Stimulated activated CD4-positive, alpha-beta T cell treated with anti-CD3 and anti-CD28 coated beads, Interleukin-4, amount 100 ng/mL, for 1 hour (primary cell): ENCODE data around the gene NUMB.

ENCODE experiments used
- DNase-seq: peaks from one replicate; pipeline ENCODE4 v3.0.0-alpha.2; 2020

The NUMB gene

DNA sequence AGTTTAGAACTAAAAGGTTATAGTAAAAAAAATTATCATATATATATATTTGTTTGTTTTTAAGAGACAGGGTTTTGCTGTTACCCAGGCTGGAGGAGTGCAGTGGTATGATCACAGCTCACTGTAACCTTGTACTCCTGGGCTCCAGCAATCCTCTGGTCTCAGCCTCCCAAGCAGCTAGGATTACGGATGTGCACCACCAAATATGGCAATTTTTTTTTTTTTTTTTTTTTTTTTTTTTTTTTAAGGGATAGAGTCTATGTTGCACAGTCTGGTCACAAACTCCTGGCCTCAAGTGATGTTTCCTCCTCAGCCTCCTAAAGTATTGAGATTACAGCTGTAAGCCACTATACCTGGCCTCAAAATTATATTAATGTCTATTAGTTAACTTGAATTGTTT is 172.4 kb downstream of the NUMB start:
- DNase-seq = no peak

DNA sequence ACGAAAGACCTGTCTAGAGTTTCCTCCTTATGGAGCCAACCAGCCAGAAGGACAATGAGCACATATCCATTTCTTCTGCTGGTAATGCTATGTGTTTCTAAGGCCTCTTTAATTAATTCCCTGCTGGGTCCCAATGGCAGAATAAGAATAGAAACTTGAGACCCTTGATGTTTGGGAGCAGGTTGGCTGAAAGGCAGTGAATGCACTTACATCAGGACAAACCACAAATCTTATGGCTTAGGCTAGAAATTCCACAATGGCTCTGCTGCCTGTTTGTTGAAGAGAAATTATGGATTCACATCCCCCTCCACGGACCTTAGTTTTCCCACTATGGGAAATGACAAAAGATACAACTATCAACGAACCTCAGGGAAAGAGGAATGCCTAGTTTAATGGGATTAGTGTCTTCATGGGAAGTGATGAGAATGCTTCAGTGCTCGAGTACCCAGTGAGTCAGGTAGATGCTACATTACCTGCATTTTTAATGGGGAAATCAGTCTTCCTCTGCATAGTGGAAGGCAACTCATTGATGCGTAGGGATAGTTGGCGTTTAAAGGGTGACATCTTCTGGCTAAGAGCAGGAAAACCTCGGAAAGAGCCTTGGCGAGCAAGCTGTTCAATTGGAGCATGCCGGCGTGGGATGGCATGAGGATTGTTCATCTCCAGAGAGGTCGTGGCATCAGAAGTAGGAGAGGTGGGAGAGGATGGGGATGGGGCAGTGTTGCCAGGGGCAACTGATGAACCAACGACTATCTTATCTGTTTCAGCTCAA is 174.6 kb downstream of the NUMB start:
- no peak for DNase-seq

DNA sequence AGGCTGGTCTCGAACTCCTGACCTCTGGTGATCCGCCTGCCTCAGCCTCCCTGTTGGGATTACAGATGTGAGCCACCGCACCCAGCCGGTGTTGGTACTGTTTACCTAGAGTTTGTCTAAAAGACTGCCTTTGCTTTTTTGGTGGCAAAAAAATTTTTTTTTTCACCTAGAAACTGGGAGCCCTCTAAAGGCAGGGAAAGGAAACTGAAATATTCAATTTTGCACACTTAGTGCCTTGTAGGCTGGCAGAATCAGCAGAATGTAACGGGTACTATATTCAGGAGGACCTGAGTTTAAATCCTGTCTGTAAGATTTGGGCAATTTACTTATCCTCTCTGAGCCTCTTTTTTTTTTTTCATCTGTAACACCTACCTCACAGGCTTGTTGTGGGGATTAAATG is 177.4 kb downstream of the NUMB start:
- DNase-seq = no peak

DNA sequence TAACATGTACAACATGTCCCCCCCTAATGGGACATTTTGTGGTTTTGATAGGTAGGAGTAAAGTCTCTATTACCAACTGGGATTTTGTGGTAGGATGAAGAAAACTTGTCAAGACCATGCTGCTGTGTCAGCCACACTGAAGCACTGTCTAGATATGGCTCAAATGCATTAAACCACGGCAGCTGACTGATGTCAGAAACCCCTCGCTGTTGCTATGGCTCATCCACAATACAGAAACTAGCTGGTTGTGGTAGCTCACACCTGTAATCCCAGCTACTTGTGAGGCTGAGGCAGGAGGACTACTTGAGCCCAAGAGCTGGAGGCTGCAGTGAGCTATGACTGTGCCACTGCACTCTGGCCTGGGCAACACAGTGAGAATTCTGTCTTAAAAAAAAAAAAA is 181.0 kb downstream of the NUMB start:
- no peak for DNase-seq

DNA sequence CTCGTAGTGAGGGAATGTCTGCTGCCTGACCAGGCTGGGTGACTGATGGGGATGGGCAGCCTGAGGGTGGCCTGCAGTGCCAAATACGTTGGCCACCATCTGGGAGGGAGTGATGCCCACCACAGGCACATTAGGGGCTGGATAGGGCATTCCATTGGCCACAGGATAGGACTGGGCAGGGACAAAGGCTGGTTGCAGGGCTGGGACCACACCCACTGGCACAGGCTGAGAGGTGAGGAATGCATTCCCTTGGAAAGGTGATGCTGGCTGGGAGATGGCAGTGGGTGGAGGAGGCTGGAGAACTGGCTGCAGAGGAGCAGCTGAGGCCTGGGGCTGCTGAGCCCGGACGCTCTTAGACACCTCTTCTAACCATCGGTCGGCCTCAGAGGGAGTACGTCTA is 181.5 kb downstream of the NUMB start:
- no peak for DNase-seq

DNA sequence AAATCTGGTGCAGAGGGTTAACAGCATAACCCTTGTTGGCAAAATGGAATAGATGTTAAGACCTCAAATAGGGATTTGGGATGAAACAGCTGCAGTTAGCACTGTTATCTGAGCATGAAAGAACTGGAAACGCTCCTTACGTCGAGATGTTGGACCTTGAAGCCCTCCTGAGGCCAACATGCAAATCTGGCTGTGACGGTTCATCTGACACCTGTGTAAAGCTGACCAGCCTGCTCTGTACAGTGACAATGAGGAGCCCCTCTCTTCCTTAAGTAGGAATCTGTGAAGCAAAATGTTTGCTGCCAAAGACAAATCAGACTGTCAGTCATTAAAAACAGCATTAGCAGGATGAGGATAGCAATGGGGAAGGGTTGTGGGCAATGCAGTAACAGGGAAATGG is 184.5 kb downstream of the NUMB start:
- DNase-seq = no peak

DNA sequence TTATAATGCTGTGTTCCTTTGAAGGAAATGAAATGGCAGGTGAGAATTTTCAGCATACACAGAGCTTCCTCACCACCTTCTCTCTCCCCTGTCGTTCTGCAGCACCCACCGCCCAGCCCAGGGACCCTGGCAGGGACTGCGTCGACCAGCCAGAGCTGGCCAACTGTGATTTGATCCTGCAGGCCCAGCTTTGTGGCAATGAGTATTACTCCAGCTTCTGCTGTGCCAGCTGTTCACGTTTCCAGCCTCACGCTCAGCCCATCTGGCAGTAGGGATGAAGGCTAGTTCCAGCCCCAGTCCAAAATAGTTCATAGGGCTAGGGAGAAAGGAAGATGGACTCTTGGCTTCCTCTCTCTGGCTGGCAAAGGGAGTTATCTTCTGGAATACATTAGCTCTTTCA is 186.0 kb downstream of the NUMB start:
- no peak for DNase-seq

DNA sequence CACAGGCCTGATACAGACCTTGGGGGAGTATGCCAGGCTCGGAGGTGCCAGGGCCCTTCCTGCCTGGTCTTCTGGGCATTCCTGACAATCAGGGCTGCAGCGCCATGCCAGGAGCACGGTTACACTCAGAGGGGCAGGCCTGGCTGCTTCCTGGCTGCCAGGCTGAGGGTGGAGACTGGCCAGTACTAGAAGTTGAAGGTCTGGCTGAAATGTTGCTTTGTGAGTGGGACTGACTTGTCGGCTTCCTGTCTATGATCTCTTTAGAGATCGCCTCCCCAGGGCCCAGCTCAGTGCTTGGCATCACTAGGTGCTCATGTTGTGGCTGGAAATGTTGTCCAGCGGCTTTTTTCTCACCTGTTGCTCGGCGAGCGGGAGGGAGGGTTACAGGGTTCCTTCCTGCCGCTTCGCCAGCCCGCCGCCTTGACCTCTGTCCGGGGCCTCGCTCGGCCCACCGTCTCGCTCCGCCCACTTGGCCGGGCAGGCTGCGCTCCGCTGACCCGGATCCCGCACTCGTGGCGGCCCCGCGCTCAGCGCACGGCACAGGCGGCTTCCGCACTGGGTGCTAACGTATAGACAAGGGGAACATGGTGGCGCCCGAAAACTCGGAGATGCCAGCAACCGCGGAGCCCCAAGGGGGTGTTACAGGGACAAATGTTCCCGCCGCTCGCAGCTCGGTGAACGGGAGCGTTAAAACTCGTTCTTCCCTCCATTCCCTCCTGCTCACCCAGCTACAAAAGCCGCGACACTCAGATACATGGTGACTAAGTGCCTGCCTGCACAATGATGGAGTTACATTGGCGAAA is 188.4 kb downstream of the NUMB start:
- no peak for DNase-seq

DNA sequence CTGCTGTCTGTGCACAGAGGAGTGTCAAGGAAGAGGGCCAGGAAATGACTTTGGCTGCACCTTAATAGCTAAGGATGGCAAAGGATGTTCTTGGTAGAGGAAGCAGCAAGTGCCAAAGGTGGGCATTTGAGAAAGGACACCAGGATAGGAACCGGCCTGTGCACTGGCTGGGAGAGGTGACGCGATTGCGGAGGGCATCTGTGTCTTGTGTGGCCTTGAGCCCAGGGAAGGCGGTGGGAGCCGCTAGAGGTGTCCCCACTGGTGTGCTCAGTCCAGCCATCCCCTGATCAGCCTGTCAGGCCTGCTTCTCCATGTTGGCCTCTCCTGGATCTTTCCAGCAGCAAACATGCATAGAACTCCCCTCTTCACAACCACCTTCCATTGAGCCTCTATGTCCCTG is 190.9 kb downstream of the NUMB start:
- DNase-seq = no peak

DNA sequence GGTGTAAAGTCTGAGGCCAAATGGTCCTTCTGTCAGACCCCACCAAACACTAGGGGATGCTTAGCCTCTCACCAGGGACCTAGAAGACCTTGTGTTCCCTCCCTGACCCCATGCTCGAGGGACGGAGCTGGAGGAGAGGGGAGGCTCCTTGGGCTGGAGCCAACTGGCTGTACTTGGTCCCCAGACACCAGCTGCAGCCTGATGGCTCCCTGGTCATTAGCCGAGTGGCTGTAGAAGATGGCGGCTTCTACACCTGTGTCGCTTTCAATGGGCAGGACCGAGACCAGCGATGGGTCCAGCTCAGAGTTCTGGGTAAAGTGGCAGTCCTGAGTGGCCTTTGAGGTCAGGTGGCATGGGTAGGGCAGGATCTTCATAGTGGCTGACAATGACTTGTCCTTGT is 192.0 kb downstream of the NUMB start:
- DNase-seq = no peak

DNA sequence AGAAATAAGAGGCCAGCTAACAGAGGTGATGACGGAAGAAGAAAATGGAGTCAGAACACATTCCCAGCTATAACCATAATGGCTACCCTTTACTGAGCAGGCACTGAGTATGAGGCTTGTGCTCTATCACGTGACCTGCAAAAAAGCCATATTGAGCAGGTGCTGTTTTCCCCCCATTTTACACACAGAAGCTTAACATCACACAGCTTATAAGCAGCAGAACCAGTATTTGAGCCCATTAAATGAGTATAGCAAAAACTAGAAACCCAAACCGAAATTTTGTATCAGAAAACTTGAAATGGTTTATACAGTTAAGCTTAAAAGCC is 192.7 kb downstream of the NUMB start:
- no peak for DNase-seq

DNA sequence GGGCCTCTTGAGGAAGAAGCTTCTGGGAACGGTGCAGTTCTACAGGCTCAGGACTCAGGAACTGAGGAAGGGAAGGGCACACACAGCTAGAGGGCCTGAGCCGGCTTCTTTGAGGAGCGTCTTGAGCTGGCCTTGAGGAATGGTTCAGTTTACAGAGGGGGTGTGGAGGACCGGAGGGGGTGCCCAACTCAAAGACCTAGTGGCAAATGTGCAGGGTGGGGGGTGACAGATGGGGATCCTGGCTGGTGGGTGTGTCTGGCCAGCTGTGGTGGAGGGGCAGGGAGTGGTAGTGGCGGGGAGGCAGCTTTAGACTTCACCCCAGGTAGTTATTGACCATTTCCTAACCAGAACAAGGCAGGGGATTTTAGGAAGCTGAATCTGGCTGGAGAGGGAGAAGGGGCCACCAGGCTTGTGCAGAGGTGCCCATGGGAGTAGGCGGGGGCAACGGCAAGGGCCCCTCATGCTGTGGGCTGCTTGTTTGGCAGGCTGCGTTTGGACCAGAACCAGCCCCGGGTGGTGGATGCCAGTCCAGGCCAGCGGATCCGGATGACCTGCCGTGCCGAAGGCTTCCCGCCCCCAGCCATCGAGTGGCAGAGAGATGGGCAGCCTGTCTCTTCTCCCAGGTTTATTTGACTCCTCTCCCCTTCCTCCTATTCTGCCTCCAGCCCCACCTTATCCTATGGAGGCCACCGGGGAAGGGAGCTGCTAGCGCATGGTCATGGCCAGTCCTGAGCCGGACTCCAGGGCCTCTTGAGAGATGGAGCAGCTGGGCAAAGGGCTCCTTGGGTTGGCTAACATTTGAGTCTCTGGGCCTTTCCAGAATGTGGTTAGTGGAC is 193.2 kb downstream of the NUMB start:
- DNase-seq = no peak

DNA sequence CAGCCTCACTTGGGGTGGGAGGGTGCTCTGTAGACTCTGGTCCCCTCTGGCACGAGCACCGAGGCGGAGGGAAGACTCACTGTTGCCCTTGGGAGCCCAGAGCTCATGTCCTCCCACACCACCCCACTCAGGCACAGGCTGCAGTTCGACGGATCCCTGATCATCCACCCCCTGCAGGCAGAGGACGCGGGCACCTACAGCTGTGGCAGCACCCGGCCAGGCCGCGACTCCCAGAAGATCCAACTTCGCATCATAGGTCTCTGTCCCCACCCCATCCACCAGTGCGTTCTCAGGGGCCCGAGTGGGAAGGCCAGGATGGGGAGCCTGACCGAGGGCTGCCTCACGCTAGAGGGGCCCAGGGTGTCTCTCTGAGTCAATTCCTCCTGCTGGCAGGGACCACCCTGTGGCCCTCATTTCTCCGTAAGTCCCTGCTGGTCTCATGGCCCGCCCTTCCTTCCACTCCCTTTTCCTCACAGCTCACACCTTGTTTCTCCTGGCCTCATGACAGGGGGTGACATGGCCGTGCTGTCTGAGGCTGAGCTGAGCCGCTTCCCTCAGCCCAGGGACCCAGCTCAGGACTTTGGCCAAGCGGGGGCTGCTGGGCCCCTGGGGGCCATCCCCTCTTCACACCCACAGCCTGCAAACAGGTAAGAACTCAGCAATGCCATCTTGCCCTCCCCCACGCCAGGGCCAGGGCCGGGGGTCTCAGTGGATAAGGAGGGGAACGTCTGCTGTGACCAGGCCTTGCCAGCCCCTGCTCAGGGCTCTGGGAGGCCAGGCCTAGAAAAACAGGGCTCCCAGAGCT is 194.1 kb downstream of the NUMB start:
- no peak for DNase-seq

DNA sequence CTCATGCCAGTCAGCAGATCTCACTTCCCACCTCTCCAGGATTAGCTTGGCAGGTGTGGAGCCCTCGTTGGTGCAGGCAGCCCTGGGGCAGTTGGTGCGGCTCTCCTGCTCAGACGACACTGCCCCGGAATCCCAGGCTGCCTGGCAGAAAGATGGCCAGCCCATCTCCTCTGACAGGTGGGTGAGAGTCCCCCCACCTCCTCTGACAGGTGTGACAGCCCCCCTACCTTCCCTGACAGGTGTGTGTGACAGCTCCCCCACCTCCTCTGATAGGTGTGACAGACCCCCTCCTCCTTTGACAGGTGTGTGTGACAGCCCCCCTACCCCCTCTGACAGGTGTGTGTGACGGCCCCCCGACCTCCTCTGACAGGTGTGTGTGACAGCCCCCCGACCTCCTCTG is 194.7 kb downstream of the NUMB start:
- DNase-seq = no peak

DNA sequence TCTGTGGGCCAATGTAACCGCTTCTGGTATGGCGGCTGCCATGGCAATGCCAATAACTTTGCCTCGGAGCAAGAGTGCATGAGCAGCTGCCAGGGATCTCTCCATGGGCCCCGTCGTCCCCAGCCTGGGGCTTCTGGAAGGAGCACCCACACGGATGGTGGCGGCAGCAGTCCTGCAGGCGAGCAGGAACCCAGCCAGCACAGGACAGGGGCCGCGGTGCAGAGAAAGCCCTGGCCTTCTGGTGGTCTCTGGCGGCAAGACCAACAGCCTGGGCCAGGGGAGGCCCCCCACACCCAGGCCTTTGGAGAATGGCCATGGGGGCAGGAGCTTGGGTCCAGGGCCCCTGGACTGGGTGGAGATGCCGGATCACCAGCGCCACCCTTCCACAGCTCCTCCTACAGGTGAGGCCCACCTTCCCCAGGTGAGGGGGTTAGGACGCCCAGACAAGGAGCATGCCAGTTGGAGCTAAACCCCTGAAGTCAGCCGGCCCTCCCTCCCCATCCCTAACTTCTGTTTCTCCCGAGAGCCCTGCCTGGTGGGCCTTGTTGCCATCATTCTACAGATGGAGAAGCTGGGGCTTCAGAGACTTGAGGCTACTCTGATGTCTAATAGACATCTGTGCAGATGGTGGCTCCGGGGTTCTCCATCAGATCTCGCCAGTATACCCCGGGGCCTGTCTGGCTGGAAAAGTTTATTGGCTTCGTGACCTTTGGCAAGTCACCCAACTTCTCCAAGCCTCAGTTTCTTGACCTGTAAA is 195.7 kb downstream of the NUMB start:
- DNase-seq = no peak

DNA sequence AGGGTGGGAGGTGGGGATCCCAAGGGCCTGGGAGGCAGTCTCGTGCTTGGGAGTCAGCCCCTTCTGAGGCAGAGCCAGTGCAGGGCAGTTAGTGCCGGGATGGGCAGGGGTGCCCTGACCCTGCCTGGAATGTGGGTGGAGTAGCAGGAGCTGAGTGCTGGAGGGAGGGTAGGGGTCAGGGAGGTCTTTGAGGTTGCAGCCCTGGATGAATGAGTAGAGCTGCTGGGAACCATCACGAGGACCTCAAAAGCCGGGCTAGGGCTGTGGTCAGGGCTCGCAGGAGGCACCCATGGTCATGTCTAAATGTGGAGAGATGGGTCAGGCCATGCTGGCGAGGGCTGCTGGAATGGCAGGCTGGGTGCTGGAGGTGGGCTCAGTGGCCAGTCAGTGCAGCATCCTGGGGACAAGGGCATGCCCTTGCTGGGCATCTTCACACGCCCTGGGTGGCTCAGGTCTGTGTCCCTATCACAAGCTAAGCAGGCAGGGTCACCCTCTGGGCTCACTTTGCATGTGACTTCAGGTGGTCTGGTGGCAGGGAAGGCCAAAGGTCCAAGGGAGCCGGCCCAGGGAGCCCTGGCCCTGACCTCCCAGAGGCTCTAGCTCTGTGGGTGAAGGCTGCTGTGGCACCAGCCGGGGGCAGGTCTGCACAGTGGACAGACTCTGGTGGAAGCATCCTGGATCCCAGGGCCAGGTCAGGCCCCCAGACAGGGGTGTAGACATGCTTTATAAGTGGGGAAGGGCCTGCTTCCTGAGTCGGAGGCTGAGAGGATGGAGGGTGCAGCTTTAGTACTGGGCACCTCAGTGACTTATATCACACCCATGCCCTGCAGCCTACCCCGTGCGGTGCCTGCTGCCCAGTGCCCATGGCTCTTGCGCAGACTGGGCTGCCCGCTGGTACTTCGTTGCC is 196.6 kb downstream of the NUMB start:
- DNase-seq = no peak

DNA sequence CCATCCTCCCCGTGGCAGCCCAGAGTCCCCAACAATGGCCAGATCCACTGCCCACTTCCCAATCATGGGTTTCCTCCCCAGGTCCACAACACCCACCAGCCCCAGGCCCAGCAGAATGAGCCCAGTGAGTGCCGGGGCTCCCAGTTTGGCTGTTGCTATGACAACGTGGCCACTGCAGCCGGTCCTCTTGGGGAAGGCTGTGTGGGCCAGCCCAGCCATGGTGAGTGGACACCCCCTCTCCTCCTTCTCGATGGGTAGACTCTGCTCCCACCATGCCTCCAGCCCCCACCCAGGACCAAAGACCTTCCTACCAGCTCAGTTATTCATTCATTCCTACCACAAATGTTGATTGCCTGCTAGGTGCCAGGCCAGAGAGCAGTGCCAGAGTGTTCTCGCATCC is 197.3 kb downstream of the NUMB start:
- no peak for DNase-seq

DNA sequence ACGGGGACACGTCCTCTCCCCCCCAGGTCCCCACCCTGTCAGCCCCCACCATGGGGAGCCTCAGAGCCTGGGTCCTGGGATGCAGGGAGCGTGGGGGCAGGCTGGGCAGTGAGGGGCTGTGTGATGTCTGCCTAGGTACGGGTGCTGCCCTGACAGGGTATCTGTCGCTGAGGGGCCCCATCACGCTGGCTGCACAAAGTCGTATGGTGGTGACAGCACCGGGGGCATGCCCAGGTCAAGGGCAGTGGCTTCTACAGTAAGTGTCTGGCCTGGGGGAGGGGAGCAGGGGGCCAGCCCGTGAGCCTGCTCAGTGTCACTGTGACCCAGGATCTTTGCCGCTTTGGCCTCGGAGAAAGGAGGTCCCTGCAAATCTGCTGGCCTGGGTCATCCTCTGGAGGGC is 197.8 kb downstream of the NUMB start:
- no peak for DNase-seq

DNA sequence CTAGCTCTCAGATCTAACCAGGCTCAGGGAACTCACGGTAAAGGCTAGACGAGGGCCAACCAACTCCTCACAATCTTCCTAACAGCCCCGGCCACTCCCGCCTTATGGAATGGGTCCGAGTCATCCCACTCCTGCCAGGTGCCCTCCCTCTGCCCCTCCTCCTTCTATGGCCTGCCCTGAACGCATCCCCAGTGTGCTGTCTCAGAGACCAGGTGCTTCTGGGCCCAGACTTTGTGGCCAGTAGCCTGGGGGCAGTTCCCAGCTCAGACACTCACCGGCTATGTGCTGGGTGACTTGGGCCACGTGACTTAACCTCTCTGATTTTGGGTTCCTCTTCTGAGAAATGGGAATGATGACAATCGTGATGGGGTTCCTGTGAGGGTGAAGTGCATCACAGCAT is 198.5 kb downstream of the NUMB start:
- DNase-seq = no peak

DNA sequence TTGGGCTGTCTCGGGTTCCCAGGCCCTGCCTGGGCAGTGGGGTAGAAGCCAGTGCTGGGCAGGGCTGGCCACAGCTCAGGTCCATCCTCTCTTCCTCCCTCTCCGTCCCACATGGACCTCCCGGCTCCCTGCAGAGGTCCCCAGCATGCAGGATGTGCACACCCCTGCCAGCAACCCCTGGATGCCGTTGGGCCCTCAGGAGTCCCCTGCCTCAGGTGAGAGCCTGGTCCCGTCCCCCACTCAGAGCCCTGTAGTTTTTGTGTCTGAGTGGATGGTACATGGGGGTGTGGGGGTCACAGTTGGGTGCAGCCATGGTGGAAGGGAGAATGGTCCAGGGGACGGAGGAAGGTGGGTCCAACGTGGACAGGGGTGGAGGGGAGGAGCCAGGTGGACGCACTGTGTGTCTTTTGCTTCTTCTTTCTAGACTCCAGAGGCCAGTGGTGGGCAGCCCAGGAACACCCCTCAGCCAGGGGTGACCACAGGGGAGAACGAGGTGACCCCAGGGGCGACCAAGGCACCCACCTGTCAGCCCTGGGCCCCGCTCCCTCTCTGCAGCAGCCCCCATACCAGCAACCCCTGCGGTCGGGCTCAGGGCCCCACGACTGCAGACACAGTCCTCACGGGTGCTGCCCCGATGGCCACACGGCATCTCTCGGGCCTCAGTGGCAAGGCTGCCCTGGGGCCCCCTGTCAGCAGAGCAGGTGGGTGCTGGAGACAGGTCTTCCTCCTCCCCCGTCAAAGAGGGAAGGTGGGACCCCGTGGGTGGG is 199.3 kb downstream of the NUMB start:
- DNase-seq = no peak
